GM21825 (cell line): Measurements from ENCODE around the gene RASAL2.
"Not testable (repeated sequence)": the region's sequence is repeated elsewhere in the genome, so short reads cannot be mapped to it uniquely, and the experiment has no call there.

ENCODE experiments used
- ATAC-seq: cut with Tn5 transposase; IDR thresholded peaks from one replicate; pipeline ENCODE4 v1.9.1; 2021; ENCODE audit warnings: mild to moderate bottlenecking, moderate library complexity; ENCODE audit not compliant: unreplicated experiment

RASAL2 gene

GRCh38 chr1:178220094-178220493, 126.2 kb downstream of the RASAL2 start:
- ATAC-seq: no peak

GRCh38 chr1:178223289-178223688, 129.4 kb downstream of the RASAL2 start:
- ATAC-seq: no peak

GRCh38 chr1:178224358-178224757, 130.5 kb downstream of the RASAL2 start:
- ATAC-seq: no peak

- ATAC-seq: no peak
Measured at GRCh38 chr1:178230881-178231409, 137.0 kb downstream of the RASAL2 start.

GRCh38 chr1:178232108-178232507, 138.2 kb downstream of the RASAL2 start:
- ATAC-seq: no peak

- ATAC-seq: no peak
Measured at GRCh38 chr1:178232949-178233348, 139.0 kb downstream of the RASAL2 start.

GRCh38 chr1:178237121-178237520, 143.2 kb downstream of the RASAL2 start:
- no peak for ATAC-seq

GRCh38 chr1:178238722-178239510, 145.0 kb downstream of the RASAL2 start:
- no peak for ATAC-seq

- no peak for ATAC-seq
Measured at GRCh38 chr1:178241057-178241456, 147.2 kb downstream of the RASAL2 start.

- ATAC-seq: no peak
Measured at GRCh38 chr1:178241837-178242236, 147.9 kb downstream of the RASAL2 start.

GRCh38 chr1:178243119-178243518, 149.2 kb downstream of the RASAL2 start:
- no peak for ATAC-seq

- ATAC-seq: no peak
Measured at GRCh38 chr1:178243890-178244289, 150.0 kb downstream of the RASAL2 start.

- not testable (repeated sequence) for ATAC-seq
Measured at GRCh38 chr1:178248284-178248683, 154.4 kb downstream of the RASAL2 start.

- not testable (repeated sequence) for ATAC-seq
Measured at GRCh38 chr1:178253581-178253980, 159.7 kb downstream of the RASAL2 start.

GRCh38 chr1:178254433-178254832, 160.5 kb downstream of the RASAL2 start:
- ATAC-seq: no peak

GRCh38 chr1:178258536-178258935, 164.6 kb downstream of the RASAL2 start:
- no peak for ATAC-seq

GRCh38 chr1:178262120-178262500, 168.2 kb downstream of the RASAL2 start:
- no peak for ATAC-seq

- ATAC-seq: no peak
Measured at GRCh38 chr1:178263341-178263740, 169.4 kb downstream of the RASAL2 start.

- ATAC-seq: no peak
Measured at GRCh38 chr1:178266113-178266512, 172.2 kb downstream of the RASAL2 start.

GRCh38 chr1:178266619-178267066, 172.7 kb downstream of the RASAL2 start:
- ATAC-seq: no peak

- no peak for ATAC-seq
Measured at GRCh38 chr1:178267646-178268094, 173.8 kb downstream of the RASAL2 start.

- ATAC-seq: no peak
Measured at GRCh38 chr1:178271471-178271870, 177.6 kb downstream of the RASAL2 start.
